Stomach (tissue), 4 donors: ENCODE measurements around the gene SCN5A.

Experiments used
- CTCF ChIP-seq, 7 experiments: fragments of 450-650 bp in 4 of 7; fragments of 200-600 bp in 3 of 7; sonication (generic) in 3 of 7; IDR thresholded peaks; one replicate each; pipeline ENCODE4 v1.5.1; 2016 to 2019; ENCODE audit warnings: antibody characterized with exemption in 7 of 7, control low read depth in 2 of 7, mild to moderate bottlenecking in 1 of 7
- EP300 ChIP-seq: sonication (generic); formaldehyde crosslinking; IDR thresholded peaks from one replicate; pipeline ENCODE4 v1.6.1; 2017; ENCODE audit warnings: antibody characterized with exemption
- POLR2A ChIP-seq, 4 donors: fragments of 450-650 bp; IDR thresholded peaks; one replicate each; pipeline ENCODE4 v1.6.1; 2016; ENCODE audit warnings: antibody characterized with exemption in 4 of 4, control low read depth in 2 of 4, mild to moderate bottlenecking in 1 of 4, moderate library complexity in 1 of 4
- POLR2AphosphoS5 ChIP-seq, 3 donors: sonication (generic); formaldehyde crosslinking; IDR thresholded peaks; one replicate each; pipeline ENCODE4 v1.6.1; 2016; ENCODE audit warnings: antibody characterized with exemption in 3 of 3

- TF ChIP-seq POLR2A (IDR thresholded peaks at IDR 0.05), result no peak
- no peak for TF ChIP-seq POLR2AphosphoS5 (IDR thresholded peaks at IDR 0.05)
- no peak for TF ChIP-seq CTCF (IDR thresholded peaks at IDR 0.05)
- TF ChIP-seq EP300, result no peak
These were observed 11.6 kb downstream of the SCN5A start for GRCh38 chr3:38637906-38638305.
